PFSK-1 (cell line): ENCODE results near the gene HSPG2.

Experiments
- FOXP2 ChIP-seq: optimal IDR thresholded peaks from 2 replicates; pipeline ENCODE3; 2011; ENCODE audit warnings: borderline replicate concordance, control low read depth, inconsistent platforms; ENCODE audit not compliant: insufficient read depth; ENCODE audit errors: extremely low read length, extremely low read depth
- POLR2AphosphoS5 ChIP-seq: IDR thresholded peaks from 2 replicates; pipeline ENCODE4 v1.6.1; 2012; ENCODE audit warnings: low read depth, mild to moderate bottlenecking, control low read depth, low read length, moderate library complexity
- REST ChIP-seq, 2 experiments: IDR thresholded peaks; 2 replicates each; pipeline versions ENCODE4 v1.6.1 to v1.8.0; 2011 to 2012; ENCODE audit warnings: low read depth in 2 of 2, low read length in 2 of 2, control low read depth in 1 of 2, inconsistent platforms in 1 of 2, mild to moderate bottlenecking in 1 of 2, moderate library complexity in 1 of 2; ENCODE audit not compliant: insufficient read depth in 1 of 2
- SIN3A ChIP-seq: IDR thresholded peaks from 2 replicates; pipeline ENCODE4 v1.6.1; 2012; ENCODE audit warnings: mild to moderate bottlenecking, low read length, moderate library complexity, borderline replicate concordance; ENCODE audit not compliant: insufficient read depth
- TAF1 ChIP-seq: IDR thresholded peaks from 2 replicates; pipeline ENCODE4 v1.6.1; 2012; ENCODE audit warnings: low read length, control low read depth, borderline replicate concordance; ENCODE audit not compliant: insufficient read depth

HSPG2 gene

GRCh38 chr1:21901473-21901847, 35.6 kb downstream of the HSPG2 start:
- no peak for TF ChIP-seq TAF1
- TF ChIP-seq FOXP2 = no peak
- no peak for TF ChIP-seq SIN3A
- TF ChIP-seq REST (IDR thresholded peaks at IDR 0.05; ENCODE audit: insufficient read depth in 1 of 2, low read depth in 2 of 2, low read length in 2 of 2) = no peak
- no peak for TF ChIP-seq POLR2AphosphoS5

GRCh38 chr1:21900766-21901472, 36.2 kb downstream of the HSPG2 start:
- TF ChIP-seq POLR2AphosphoS5 (no peak), SIN3A (no peak), TAF1 (no peak), FOXP2 (no peak), REST (IDR thresholded peaks at IDR 0.05; ENCODE audit: insufficient read depth in 1 of 2, low read depth in 2 of 2, low read length in 2 of 2) (no peak)

- no peak for TF ChIP-seq POLR2AphosphoS5
- no peak for TF ChIP-seq FOXP2
- no peak for TF ChIP-seq SIN3A
- no peak for TF ChIP-seq TAF1
- TF ChIP-seq REST (IDR thresholded peaks at IDR 0.05; ENCODE audit: insufficient read depth in 1 of 2, low read depth in 2 of 2, low read length in 2 of 2) = no peak
Observed at GRCh38 chr1:21899987-21900386, 37.1 kb downstream of the HSPG2 start.

- no peak for TF ChIP-seq POLR2AphosphoS5
Observed at GRCh38 chr1:21899267-21899810, 37.8 kb downstream of the HSPG2 start.

GRCh38 chr1:21898326-21899200, 38.5 kb downstream of the HSPG2 start:
- no peak for TF ChIP-seq SIN3A

GRCh38 chr1:21897844-21898243, 39.3 kb downstream of the HSPG2 start:
- TF ChIP-seq FOXP2 = no peak
- TF ChIP-seq TAF1 = no peak
- no peak for TF ChIP-seq POLR2AphosphoS5
- TF ChIP-seq REST (IDR thresholded peaks at IDR 0.05; ENCODE audit: insufficient read depth in 1 of 2, low read depth in 2 of 2, low read length in 2 of 2) = no peak
- TF ChIP-seq SIN3A = no peak
